K562 (cell line): ENCODE data around the gene CAMP. TPM values are rescaled to one million over a fixed set of nuclear protein-coding genes. Genes with fewer than 3 reads are reported as not detected.

Experiments used
- DLX4 ChIP-seq: fragments of 250-450 bp; sonication (Bioruptor Pico); IDR thresholded peaks from 2 replicates; pipeline ENCODE4 v1.6.1; 2021; ENCODE audit warnings: mild to moderate bottlenecking
- ESRRA ChIP-seq: fragments of 450-650 bp; IDR thresholded peaks from 2 replicates; pipeline ENCODE4 v1.6.1; 2014; ENCODE audit warnings: low read depth, mild to moderate bottlenecking, moderate library complexity, borderline replicate concordance
- EZH2 ChIP-seq: IDR thresholded peaks from 2 replicates; pipeline ENCODE4 v1.6.1; 2012; ENCODE audit warnings: low read depth, mild to moderate bottlenecking, inconsistent platforms, low read length, borderline replicate concordance
- GATA2 ChIP-seq: sonication (generic); formaldehyde crosslinking; IDR thresholded peaks from 2 replicates; pipeline ENCODE4 v1.4.0; 2020; ENCODE audit warnings: mild to moderate bottlenecking, missing genetic modification reagents
- HCFC1 ChIP-seq: IDR thresholded peaks from 2 replicates; pipeline ENCODE4 v1.6.1; 2012; ENCODE audit warnings: low read depth, low read length, improper control_type of control experiment
- L3MBTL2 ChIP-seq: fragments of 450-650 bp; IDR thresholded peaks from 2 replicates; pipeline ENCODE4 v1.6.1; 2016; ENCODE audit warnings: mild to moderate bottlenecking, moderate library complexity
- MCM5 ChIP-seq: fragments of 450-650 bp; IDR thresholded peaks from 2 replicates; pipeline ENCODE4 v1.6.1; 2016; ENCODE audit warnings: low read depth
- NEUROD1 ChIP-seq: fragments of 150-350 bp; IDR thresholded peaks from 2 replicates; pipeline ENCODE4 v1.6.1; 2014; ENCODE audit warnings: borderline replicate concordance, low read length, low read depth; ENCODE audit not compliant: partially characterized antibody
- NR2C1 ChIP-seq, 2 experiments: fragments of 450-650 bp; IDR thresholded peaks; 2 replicates each; pipeline ENCODE4 v1.6.1; 2017; ENCODE audit warnings: mild to moderate bottlenecking in 2 of 2, antibody characterized with exemption in 1 of 2, inconsistent platforms in 1 of 2, missing compliant biosample characterization in 1 of 2, missing genetic modification characterization in 1 of 2
- PCBP1 ChIP-seq: fragments of 200-400 bp; formaldehyde crosslinking; IDR thresholded peaks from 2 replicates; pipeline ENCODE4 v1.6.1; 2018; ENCODE audit warnings: mild to moderate bottlenecking, low read depth, low read length; ENCODE audit not compliant: poor library complexity, severe bottlenecking
- PML ChIP-seq: IDR thresholded peaks from 2 replicates; pipeline ENCODE4 v1.6.1; 2012; ENCODE audit warnings: low read length, inconsistent platforms
- PTTG1 ChIP-seq: fragments of 450-650 bp; IDR thresholded peaks from 2 replicates; pipeline ENCODE4 v1.6.1; 2016; ENCODE audit warnings: low read depth, mild to moderate bottlenecking, missing genetic modification characterization, missing compliant biosample characterization
- SIN3A ChIP-seq, 2 experiments: fragments of 150-350 bp in 1 of 2; IDR thresholded peaks; 2 replicates each; pipeline ENCODE4 v1.6.1; 2011 to 2016; ENCODE audit warnings: borderline replicate concordance in 2 of 2, low read depth in 2 of 2, low read length in 2 of 2, mild to moderate bottlenecking in 2 of 2, moderate library complexity in 2 of 2; ENCODE audit not compliant: control insufficient read depth in 1 of 2
- SRF ChIP-seq, 2 experiments: fragments of 250-450, 450-650 bp in 1 of 2; sonication (Bioruptor Pico) in 1 of 2; sonication (generic) in 1 of 2; formaldehyde crosslinking; IDR thresholded peaks; 2 replicates each; pipeline versions ENCODE4 v1.5.0 to v1.5.1; 2020 to 2022; ENCODE audit warnings: mild to moderate bottlenecking in 1 of 2, missing genetic modification reagents in 1 of 2
- ZBTB2 ChIP-seq: fragments of 450-650 bp; IDR thresholded peaks from 2 replicates; pipeline ENCODE4 v1.6.1; 2016; ENCODE audit warnings: antibody characterized with exemption
- ZFP91 ChIP-seq: sonication (generic); formaldehyde crosslinking; IDR thresholded peaks from 2 replicates; pipeline ENCODE4 v1.8.0; 2022; ENCODE audit warnings: mild to moderate bottlenecking, missing genetic modification reagents
- ZNF232 ChIP-seq: sonication (generic); formaldehyde crosslinking; IDR thresholded peaks from 2 replicates; pipeline ENCODE4 v1.8.0; 2022; ENCODE audit warnings: mild to moderate bottlenecking, missing genetic modification reagents
- ZNF316 ChIP-seq: fragments of 450-650 bp; IDR thresholded peaks from 2 replicates; pipeline ENCODE4 v1.6.1; 2016
- ZNF41 ChIP-seq: fragments of 250-450 bp; sonication (Bioruptor Pico); conservative IDR thresholded peaks from 2 replicates; pipeline ENCODE4 v1.4.0; 2020; ENCODE audit warnings: mild to moderate bottlenecking
- ZNF431 ChIP-seq: sonication (generic); formaldehyde crosslinking; IDR thresholded peaks from 2 replicates; pipeline ENCODE4 v1.8.0; 2022; ENCODE audit warnings: mild to moderate bottlenecking, missing genetic modification reagents
- polyA plus RNA-seq, 8 experiments: library from polyadenylated mRNA; depleted of rRNA in 4 of 8; stranded (reverse) in 5 of 8; unstranded in 3 of 8; fragments of >200 nt; fragmentation: Nextera tagmentation in 2 of 8; fragmentation: Illumina TruSeq in 1 of 8; extraction: Ambion mirVana in 2 of 8; extraction: Trizol in 1 of 8; gene quantifications; 2 replicates each; pipeline versions ENCODE4 v1.2.1 to v1.2.3, GENCODE V29; 2011 to 2014; ENCODE audit warnings: inconsistent platforms in 1 of 8, missing spikeins in 1 of 8
- total RNA-seq, 7 experiments: library from RNA; depleted of rRNA in 6 of 7; stranded (reverse); fragments of >200 nt in 6 of 7; fragmentation: Illumina TruSeq in 2 of 7; extraction: Trizol in 2 of 7; gene quantifications; 2 replicates each; pipeline versions ENCODE4 v1.2.1 to v1.2.3, GENCODE V29; 2011 to 2021; ENCODE audit warnings: low replicate concordance in 1 of 7
- TF ChIP-seq, protein P1 (sequence below): sonication (generic); formaldehyde crosslinking; IDR thresholded peaks from 2 replicates; pipeline ENCODE4 v1.8.0; 2022; ENCODE audit warnings: mild to moderate bottlenecking, missing genetic modification reagents

CAMP gene
- total and polyA plus RNA-seq, 9 of the 15 experiments (the other 6 are each of a cell fraction or from before 2014, with no cell fraction given): 0.22 TPM; not detected in 8

GRCh38 chr3:48188266-48189201 is 34.8 kb upstream of the CAMP start, which contains the start of gene CDC25A (continued):
- TF ChIP-seq GATA2: no peak
- no peak for TF ChIP-seq ZFP91
- no peak for TF ChIP-seq MCM5
- no peak for TF ChIP-seq PCBP1
- TF ChIP-seq, protein P1, sequence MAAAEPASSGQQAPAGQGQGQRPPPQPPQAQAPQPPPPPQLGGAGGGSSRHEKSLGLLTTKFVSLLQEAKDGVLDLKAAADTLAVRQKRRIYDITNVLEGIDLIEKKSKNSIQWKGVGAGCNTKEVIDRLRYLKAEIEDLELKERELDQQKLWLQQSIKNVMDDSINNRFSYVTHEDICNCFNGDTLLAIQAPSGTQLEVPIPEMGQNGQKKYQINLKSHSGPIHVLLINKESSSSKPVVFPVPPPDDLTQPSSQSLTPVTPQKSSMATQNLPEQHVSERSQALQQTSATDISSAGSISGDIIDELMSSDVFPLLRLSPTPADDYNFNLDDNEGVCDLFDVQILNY (CRISPR knock-in tag): no peak
- peak; percentile 82 for TF ChIP-seq NEUROD1
- TF ChIP-seq ZNF41: no peak
- peak; percentile 92 for TF ChIP-seq NR2C1 (IDR thresholded peaks at IDR 0.05)
- peak; percentile 95 for TF ChIP-seq NR2C1 (tag; IDR thresholded peaks at IDR 0.05)
- peak; percentile 97 to 99 for TF ChIP-seq SIN3A (IDR thresholded peaks at IDR 0.05; ENCODE audit: borderline replicate concordance in 2 of 2, control insufficient read depth in 1 of 2, low read depth in 2 of 2, low read length in 2 of 2)
- TF ChIP-seq ESRRA: no peak; the same call in none of the 2 replicates
- peak; percentile 45; the same call in 1 of the 2 replicates for TF ChIP-seq PML
- 0 out of 4 replicates have a peak, but pooled peaks of 1 of the 2 experiments have one; percentile 12 for TF ChIP-seq SRF (CRISPR knock-in tag; IDR thresholded peaks at IDR 0.05)
- no peak for TF ChIP-seq ZNF232 (CRISPR knock-in tag)
- no peak for TF ChIP-seq ZNF431 (CRISPR knock-in tag)
- no peak for TF ChIP-seq DLX4 (CRISPR knock-in tag)
- peak; percentile 91 for TF ChIP-seq HCFC1
- peak; percentile 66; the same call in 1 of the 2 replicates for TF ChIP-seq L3MBTL2
- TF ChIP-seq PTTG1 (tag): no peak
- no peak for TF ChIP-seq ZBTB2
- no peak for TF ChIP-seq EZH2
- no peak for TF ChIP-seq ZNF316
